ENCODE measurements around the gene SOAT2. TPM values are rescaled to one million over a fixed set of nuclear protein-coding genes. Genes with fewer than 3 reads are reported as not detected.

Gene SOAT2
- total RNA-seq, 2 donors from 2014 or later, result 0.12 TPM; not detected in 1

DNA sequence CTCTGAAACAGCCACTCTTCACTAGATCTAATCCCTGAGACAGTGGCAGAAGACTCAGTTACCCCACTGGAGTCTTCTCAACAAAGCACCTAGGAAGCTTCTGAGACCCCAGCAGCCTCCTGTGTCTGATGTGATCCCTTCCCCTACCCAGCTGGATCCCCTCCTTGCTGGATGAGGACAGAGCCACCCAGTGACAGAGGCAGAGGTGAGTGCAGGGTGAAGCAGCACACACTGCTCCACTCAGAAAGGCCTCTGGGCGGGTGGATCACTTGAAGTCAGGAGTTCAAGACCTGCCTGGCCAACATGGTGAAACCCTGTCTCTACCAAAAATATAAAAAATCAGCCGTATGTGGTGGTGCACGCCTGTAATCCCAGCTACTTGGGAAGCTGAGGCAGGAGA lies 26.8 kb upstream of the SOAT2 start:
- TF ChIP-seq, protein P1, sequence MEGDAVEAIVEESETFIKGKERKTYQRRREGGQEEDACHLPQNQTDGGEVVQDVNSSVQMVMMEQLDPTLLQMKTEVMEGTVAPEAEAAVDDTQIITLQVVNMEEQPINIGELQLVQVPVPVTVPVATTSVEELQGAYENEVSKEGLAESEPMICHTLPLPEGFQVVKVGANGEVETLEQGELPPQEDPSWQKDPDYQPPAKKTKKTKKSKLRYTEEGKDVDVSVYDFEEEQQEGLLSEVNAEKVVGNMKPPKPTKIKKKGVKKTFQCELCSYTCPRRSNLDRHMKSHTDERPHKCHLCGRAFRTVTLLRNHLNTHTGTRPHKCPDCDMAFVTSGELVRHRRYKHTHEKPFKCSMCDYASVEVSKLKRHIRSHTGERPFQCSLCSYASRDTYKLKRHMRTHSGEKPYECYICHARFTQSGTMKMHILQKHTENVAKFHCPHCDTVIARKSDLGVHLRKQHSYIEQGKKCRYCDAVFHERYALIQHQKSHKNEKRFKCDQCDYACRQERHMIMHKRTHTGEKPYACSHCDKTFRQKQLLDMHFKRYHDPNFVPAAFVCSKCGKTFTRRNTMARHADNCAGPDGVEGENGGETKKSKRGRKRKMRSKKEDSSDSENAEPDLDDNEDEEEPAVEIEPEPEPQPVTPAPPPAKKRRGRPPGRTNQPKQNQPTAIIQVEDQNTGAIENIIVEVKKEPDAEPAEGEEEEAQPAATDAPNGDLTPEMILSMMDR (IDR thresholded peaks at IDR 0.05), result no peak
- Histone ChIP-seq H3K27ac (no peak overlapping the region), H3K4me1 (peaks cover 9% of the 10 kb centered on the region), H3K36me3 (peaks cover 9% of the 10 kb centered on the region), H3K27me3 (no peaks in the 10 kb centered on the region), H3K4me3 (no peak overlapping the region), H3K9me3 (no peaks in the 10 kb centered on the region), H3K9ac (ENCODE audit: low read depth in 2 of 2, low read length in 2 of 2) (no peak overlapping the region)
- intact Hi-C loops (cut with DNase I), result no loop called here
- DNase-seq, result no peak

DNA sequence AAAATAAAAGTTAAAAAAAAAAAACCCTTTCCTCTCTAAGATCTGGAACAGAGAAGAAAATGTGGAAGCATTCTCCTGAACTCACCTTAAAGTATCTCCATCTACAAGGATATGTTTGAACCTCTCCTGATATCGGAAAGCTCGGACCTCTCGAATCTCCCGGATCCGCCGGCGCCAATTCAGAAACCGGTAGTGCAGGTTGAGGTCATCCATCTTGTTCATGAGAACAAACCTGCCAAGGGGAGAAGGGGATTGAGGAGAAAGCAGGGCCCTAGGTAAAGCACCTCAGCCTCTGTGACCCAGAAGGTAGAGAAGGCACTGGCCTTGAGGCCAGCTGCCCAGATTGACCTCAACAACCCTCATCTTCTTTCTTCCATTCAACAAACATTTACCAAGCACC lies 26.3 kb upstream of the SOAT2 start:
- intact Hi-C loops (cut with DNase I), result no loop called here
- H3K4me1 ChIP-seq, result peaks cover 9% of the 10 kb centered on the region

DNA sequence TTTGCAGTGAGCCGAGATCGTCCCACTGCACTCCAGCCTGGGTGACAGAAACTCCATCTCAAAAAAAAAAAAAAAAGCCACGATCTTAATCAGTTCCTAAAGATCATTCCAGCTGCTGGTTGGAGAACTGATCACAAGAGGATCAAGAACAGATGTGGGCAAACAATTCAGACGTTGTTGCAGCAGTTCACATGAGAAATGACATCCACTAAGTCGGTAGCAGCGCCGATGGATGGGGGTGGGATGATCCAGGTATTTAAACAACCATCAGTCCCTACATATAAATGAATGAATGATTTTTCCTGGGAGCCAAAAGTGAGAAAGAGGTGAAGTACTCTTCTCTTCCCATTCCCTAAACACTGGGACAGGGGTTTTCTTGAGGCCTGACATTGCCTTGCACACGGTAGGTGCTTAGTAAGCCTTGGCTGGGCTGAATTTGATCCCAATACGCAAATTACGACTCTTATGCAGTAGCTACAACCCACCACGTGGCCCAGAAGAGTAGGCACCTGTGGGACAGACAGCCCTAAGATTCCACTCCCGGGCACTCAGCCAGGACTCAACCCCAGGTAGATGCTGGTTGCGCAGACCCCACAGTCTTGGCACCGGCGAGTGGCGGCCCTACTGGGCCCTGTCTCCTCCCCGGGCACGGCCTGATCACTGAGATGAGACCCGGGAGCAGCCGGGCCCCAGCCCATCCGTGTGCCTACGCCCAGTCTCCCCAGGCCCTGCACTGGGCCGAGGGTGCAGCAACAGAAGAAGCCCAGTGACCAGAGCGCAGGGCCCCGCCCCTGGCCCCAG lies 24.7 kb upstream of the SOAT2 start:
- peak overlapping the region; percentile 83 for H3K27ac ChIP-seq
- H3K9me3 ChIP-seq, result no peaks in the 10 kb centered on the region
- peaks cover 9% of the 10 kb centered on the region for H3K4me1 ChIP-seq
- TF ChIP-seq, protein P1 (IDR thresholded peaks at IDR 0.05), result no peak
- peak overlapping the region; percentile 83 to 84 for H3K9ac ChIP-seq (ENCODE audit: low read depth in 2 of 2, low read length in 2 of 2)
- intact Hi-C loops (cut with DNase I), result no loop called here
- no peaks in the 10 kb centered on the region for H3K27me3 ChIP-seq
- DNase-seq, result peak; percentile 60
- H3K4me3 ChIP-seq, result peak overlapping the region; percentile 88
- H3K36me3 ChIP-seq, result peaks cover 9% of the 10 kb centered on the region

More for the DNA sequence above, 26.3 kb upstream of the SOAT2 start:
- Histone ChIP-seq H3K36me3 (peaks cover 9% of the 10 kb centered on the region), H3K4me3 (no peak overlapping the region), H3K27me3 (no peaks in the 10 kb centered on the region), H3K9me3 (no peaks in the 10 kb centered on the region), H3K9ac (ENCODE audit: low read depth in 2 of 2, low read length in 2 of 2) (no peak overlapping the region), H3K27ac (no peak overlapping the region)
- no peak for DNase-seq
- TF ChIP-seq, protein P1 (IDR thresholded peaks at IDR 0.05), result no peak

DNA sequence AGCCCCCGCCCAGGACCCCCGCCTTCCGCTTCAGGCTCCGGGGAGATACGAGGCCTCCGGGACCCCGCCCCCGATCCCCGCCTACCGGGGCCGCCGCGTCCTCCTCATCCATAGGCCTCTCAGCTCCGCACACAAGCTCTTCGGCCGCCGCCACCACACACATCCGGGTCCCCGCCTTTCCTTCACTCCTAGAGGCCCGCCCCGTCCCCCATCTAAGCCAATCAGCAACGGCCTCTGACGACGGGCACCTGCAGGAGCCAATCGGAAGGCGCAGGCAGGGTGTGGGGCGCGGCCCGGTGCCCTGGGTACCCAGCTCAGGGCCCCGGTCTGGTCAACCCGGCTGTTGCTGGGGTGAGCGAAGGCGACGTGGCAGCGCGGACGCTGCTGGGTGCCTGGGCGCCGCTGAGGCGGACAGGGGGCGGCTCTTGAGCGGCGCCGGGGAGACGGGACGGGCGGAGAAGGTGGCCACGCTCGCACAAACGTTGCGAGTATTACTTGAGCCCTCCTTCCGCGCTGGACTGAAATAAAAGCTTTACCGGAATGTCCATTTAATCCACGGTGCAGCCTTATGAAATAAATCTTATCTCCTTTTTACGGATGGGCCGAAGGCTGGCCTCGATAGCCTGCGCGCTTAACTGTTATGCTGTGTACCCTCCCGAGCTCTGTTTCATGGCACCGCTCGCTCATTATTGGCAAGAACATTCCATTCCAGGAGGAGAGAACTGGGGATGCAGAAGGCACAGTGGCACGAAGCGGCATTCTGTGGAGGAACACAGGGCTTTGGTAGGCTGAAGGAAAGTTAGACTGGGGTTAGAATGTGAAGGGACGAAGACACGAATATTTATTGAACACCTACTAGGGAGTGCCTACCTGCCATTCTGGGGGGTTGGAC lies 23.8 kb upstream of the SOAT2 start, which contains the start of gene SPRYD3:
Gene SPRYD3, minus strand, starts transcription at position 165 of the 892 bp plus-strand sequence. Its CDS starts 57 bp downstream, at position 108.
- DNase-seq, result peak; percentile 97
- peak within 1 kb of the TSS; percentile 83 to 84 for H3K9ac ChIP-seq (ENCODE audit: low read depth in 2 of 2, low read length in 2 of 2)
- TF ChIP-seq, protein P1 (IDR thresholded peaks at IDR 0.05), result no peak

DNA sequence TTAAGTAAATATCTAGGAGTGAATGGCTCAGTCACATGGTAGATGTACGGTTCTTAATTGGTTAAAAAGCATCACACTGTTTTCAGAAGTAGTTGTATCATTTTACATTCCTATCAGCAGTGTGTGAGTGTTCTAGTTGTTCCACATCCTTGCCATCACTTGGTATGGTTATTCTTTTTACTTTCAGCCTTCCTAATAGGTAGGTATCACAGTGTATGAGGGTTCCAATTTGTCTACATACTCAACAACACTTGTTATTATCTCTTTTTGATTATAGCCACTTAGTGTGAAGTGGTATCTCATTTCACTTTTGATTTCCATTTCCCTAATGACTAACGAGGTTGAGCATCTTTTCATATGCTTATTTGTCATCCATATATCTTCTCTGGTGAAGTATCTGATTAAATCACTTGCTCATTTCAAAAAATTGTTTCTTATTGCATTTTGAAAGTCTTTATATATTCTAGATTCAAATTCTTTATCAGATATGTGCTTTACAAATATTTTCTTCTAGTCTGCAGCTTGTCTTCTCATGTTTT lies 20.6 kb upstream of the SOAT2 start:
- Histone ChIP-seq H3K9me3 (no peaks in the 10 kb centered on the region), H3K27me3 (no peaks in the 10 kb centered on the region), H3K36me3 (no peaks in the 10 kb centered on the region), H3K27ac (no peak overlapping the region), H3K9ac (ENCODE audit: low read depth in 2 of 2, low read length in 2 of 2) (no peak overlapping the region), H3K4me3 (no peak overlapping the region), H3K4me1 (peaks cover 9% of the 10 kb centered on the region)
- no peak for DNase-seq
- intact Hi-C loops (cut with DNase I), result no loop called here
- TF ChIP-seq, protein P1 (IDR thresholded peaks at IDR 0.05), result no peak

More for the DNA sequence above, 23.8 kb upstream of the SOAT2 start, which contains the start of gene SPRYD3:
- intact Hi-C loops (cut with DNase I), result no loop called here
- Histone ChIP-seq H3K9me3 (no peaks in the 10 kb centered on the region), H3K4me3 (peak within 1 kb of the TSS; percentile 88), H3K27me3 (no peaks in the 10 kb centered on the region), H3K27ac (peak within 1 kb of the TSS; percentile 83), H3K4me1 (peaks cover 9% of the 10 kb centered on the region), H3K36me3 (peaks cover 7% of the 10 kb centered on the region)
